ENCODE results near the gene BTBD17. TPM values are rescaled to one million over a fixed set of nuclear protein-coding genes. Genes with fewer than 3 reads are reported as not detected.

BTBD17 gene
- total and polyA plus RNA-seq, 7 donors = 0.03 TPM; not detected in 6

DNA sequence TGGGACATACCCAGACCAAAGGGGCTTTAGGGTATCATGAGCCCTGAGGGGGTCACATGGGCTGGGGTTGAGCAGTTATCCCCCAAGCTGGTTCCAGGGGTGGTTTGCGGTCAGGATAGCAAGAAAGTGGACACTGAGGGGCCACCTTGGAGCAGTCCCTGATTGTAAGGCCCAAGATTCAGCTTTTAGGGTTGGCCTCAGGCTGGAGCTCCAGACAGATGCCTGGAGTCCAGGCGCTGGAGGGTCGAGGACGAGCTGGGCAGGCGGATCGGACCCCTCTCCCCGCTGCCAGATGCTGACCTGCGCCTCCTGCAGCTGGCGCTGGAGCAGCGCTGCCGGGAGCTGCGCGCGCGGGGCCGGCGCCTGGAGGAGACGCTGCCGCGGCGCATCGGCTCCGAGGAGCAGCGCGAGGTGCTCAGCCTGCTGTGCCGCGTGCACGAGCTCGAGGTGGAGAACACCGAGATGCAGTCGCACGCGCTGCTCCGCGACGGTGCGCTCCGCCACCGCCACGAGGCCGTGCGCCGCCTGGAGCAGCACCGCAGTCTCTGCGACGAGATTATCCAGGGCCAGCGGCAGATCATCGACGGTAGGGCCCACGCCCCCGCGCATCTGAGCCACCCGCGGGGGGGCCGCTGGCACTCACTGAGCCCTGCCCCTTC, 10.0 kb downstream of the BTBD17 start:
- TF ChIP-seq, protein P1, sequence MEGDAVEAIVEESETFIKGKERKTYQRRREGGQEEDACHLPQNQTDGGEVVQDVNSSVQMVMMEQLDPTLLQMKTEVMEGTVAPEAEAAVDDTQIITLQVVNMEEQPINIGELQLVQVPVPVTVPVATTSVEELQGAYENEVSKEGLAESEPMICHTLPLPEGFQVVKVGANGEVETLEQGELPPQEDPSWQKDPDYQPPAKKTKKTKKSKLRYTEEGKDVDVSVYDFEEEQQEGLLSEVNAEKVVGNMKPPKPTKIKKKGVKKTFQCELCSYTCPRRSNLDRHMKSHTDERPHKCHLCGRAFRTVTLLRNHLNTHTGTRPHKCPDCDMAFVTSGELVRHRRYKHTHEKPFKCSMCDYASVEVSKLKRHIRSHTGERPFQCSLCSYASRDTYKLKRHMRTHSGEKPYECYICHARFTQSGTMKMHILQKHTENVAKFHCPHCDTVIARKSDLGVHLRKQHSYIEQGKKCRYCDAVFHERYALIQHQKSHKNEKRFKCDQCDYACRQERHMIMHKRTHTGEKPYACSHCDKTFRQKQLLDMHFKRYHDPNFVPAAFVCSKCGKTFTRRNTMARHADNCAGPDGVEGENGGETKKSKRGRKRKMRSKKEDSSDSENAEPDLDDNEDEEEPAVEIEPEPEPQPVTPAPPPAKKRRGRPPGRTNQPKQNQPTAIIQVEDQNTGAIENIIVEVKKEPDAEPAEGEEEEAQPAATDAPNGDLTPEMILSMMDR (IDR thresholded peaks at IDR 0.05) = no peak
- TF ChIP-seq EP300 (IDR thresholded peaks at IDR 0.05) (no peak), POLR2AphosphoS5 (IDR thresholded peaks at IDR 0.05) (no peak), POLR2A (IDR thresholded peaks at IDR 0.05) (no peak)
- Histone ChIP-seq H3K4me3 (no peak overlapping the region), H3K4me1 (peaks cover 0 to 3% (median 2%) of the 10 kb centered on the region in 4 donors), H3K36me3 (no peaks in the 10 kb centered on the region), H3K27me3 (peaks cover 12 to 69% (median 53%) of the 10 kb centered on the region in 3 donors), H3K27ac (no peak overlapping the region), H3K9me3 (no peaks in the 10 kb centered on the region)
- 7 to 11% methylated on average over 55 of the region's 55 CpGs for WGBS, 2 donors
- DNase-seq = no peak
- intact Hi-C loops (cut with DNase I) = no loop called here

DNA sequence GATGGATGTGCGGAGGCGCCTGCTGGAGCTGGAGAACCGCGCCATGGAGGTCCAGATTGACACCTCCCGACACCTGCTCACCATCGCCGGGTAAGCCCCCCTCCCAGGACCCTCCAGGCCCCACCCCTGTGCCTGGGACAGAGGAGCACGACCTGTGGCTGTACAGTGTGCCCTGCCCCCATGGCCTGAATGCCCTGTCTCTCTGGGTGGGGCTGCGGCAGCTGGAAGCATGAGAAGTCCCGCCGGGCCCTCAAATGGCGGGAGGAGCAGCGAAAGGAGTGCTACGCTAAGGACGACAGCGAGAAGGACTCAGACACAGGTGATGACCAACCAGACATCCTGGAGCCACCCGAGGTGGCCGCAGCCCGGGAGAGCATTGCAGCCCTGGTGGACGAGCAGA, 11.2 kb downstream of the BTBD17 start:
- no peak overlapping the region for H3K4me3 ChIP-seq
- no peak for DNase-seq
- H3K27ac ChIP-seq = no peak overlapping the region
- intact Hi-C loops (cut with DNase I) = no loop called here
- no peaks in the 10 kb centered on the region for H3K4me1 ChIP-seq
- H3K9me3 ChIP-seq = no peaks in the 10 kb centered on the region
- no peaks in the 10 kb centered on the region for H3K36me3 ChIP-seq
- no peak for TF ChIP-seq EP300 (IDR thresholded peaks at IDR 0.05)
- no peak for TF ChIP-seq POLR2A (IDR thresholded peaks at IDR 0.05)
- TF ChIP-seq POLR2AphosphoS5 (IDR thresholded peaks at IDR 0.05) = no peak
- TF ChIP-seq, protein P1 (IDR thresholded peaks at IDR 0.05) = no peak
- peaks cover 4 to 61% (median 41%) of the 10 kb centered on the region in 3 donors for H3K27me3 ChIP-seq
- WGBS, 2 donors = 72 to 83% methylated on average over 20 of the region's 20 CpGs

DNA sequence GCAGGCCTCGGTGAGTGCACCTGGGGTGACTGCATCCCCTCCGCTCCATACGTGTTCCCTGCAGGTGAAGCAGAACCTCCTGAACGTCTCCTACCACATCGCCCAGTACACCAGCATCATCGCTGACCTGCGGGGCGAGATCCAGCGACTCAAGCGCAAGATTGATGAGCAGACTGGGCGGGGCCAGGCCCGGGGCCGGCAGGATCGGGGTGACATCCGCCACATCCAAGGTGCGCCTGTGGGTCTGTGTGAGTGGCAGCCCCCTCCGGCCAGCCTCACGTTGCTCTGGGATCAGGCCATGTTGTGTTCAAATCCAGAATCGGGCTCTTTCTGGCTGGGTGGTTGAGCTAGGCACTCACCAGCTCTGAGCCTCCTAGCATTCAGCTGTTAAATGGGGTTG, 12.5 kb downstream of the BTBD17 start:
- Histone ChIP-seq H3K4me1 (no peaks in the 10 kb centered on the region), H3K27ac (no peak overlapping the region), H3K4me3 (no peak overlapping the region), H3K9me3 (no peaks in the 10 kb centered on the region), H3K36me3 (no peaks in the 10 kb centered on the region), H3K27me3 (peaks cover 4 to 57% (median 28%) of the 10 kb centered on the region in 3 donors)
- 70 to 78% methylated on average over 19 of the region's 19 CpGs for WGBS, 2 donors
- TF ChIP-seq, protein P1 (IDR thresholded peaks at IDR 0.05) = no peak
- TF ChIP-seq POLR2A (IDR thresholded peaks at IDR 0.05) (no peak), EP300 (IDR thresholded peaks at IDR 0.05) (no peak), POLR2AphosphoS5 (IDR thresholded peaks at IDR 0.05) (no peak)
- no peak for DNase-seq
- intact Hi-C loops (cut with DNase I) = no loop called here

DNA sequence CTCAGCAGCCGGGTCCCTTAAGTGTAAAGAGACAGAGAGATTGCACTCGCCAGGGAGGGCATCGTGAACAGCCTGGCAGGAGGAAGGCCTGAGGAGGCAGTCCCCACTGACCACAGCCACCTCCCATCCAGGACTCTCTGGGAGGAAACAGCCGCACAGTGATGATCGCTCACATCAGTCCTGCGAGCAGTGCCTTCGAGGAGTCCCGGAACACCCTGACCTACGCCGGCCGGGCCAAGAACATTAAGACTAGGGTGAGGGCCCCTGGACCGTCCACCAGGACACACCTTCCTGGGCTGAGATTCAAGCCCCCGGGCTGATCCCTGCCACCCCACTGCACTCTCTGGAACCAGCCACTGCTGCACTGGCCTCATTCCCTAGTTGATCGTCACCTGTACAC, 14.0 kb downstream of the BTBD17 start:
- WGBS, 2 donors = 84% methylated on average over 14 of the region's 14 CpGs
- H3K27ac ChIP-seq = no peak overlapping the region
- intact Hi-C loops (cut with DNase I) = no loop called here

DNA sequence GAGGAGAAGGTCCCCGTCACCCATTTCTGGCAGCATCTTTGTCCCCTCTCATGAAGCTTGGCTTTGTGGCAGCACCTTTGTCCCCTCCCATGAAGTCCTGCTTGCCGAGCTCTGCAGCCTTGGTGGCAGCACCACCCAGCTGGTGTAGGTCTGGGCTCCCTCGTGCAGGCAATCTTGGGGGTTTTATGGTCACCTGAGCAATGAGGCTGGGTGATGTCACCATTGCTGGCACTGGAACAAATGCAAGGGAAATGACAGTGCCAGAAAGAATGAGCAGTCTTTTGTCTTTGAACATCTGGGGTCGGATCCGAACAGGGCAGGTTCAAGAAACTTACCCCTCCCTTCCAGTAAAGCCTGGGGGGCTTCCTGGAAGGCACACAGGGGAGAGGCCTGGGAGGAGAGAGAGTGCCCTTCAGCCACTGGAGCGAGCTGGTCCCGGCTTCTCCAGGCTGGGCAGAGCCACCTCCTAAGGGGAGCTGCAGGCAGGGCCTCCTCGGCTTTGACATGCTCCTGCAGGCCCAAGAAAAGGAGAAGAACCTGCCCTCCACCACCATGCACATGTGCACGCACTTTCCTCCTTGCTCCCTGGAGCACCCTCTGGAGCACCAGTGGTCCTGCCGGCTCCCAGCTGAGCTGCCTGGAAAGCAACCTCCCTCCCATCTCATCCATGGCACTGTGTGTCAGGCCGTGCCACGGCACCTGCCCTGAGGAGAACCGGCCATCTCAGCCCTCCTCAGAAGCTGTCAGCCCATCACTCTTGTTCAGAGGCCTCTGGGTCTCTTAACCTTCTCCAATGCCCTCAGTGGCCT, 16.0 kb downstream of the BTBD17 start:
- no peak overlapping the region for H3K27ac ChIP-seq
- DNase-seq = no peak
- H3K27me3 ChIP-seq = peaks cover 0 to 32% (median 0%) of the 10 kb centered on the region in 3 donors
- H3K4me1 ChIP-seq = no peaks in the 10 kb centered on the region
- WGBS, 2 donors = 61 to 75% methylated on average over 13 of the region's 13 CpGs
- TF ChIP-seq POLR2AphosphoS5 (IDR thresholded peaks at IDR 0.05) = no peak
- no peak for TF ChIP-seq POLR2A (IDR thresholded peaks at IDR 0.05)
- no peak for TF ChIP-seq EP300 (IDR thresholded peaks at IDR 0.05)
- TF ChIP-seq, protein P1 (IDR thresholded peaks at IDR 0.05) = no peak
- H3K4me3 ChIP-seq = no peak overlapping the region
- H3K9me3 ChIP-seq = no peaks in the 10 kb centered on the region
- no peaks in the 10 kb centered on the region for H3K36me3 ChIP-seq
- intact Hi-C loops (cut with DNase I) = no loop called here

More for the DNA sequence above, 14.0 kb downstream of the BTBD17 start:
- H3K4me1 ChIP-seq = no peaks in the 10 kb centered on the region
- TF ChIP-seq POLR2A (IDR thresholded peaks at IDR 0.05) (no peak), POLR2AphosphoS5 (IDR thresholded peaks at IDR 0.05) (no peak), EP300 (IDR thresholded peaks at IDR 0.05) (no peak)
- peaks cover 4 to 50% (median 13%) of the 10 kb centered on the region in 3 donors for H3K27me3 ChIP-seq
- no peaks in the 10 kb centered on the region for H3K36me3 ChIP-seq
- H3K9me3 ChIP-seq = no peaks in the 10 kb centered on the region
- no peak for DNase-seq
- no peak overlapping the region for H3K4me3 ChIP-seq
